Stimulated activated naive B cell treated with anti-CD40 and anti-IgM and Interleukin-4, amounts not matched to agents 10 μg/mL and 1 μg/mL and 100 μg/mL, for 72 hours (primary cell): ENCODE data around the gene CHAMP1.

ENCODE experiments used
- ATAC-seq, 2 donors: fragments of 150-1000 bp; cut with Tn5 transposase; replicated peaks; 2 replicates each; pipeline ENCODE4 v1.10.0; 2021; ENCODE audit warnings: moderate library complexity in 1 of 2
- DNase-seq: peaks from one replicate; pipeline ENCODE4 v3.0.0; 2021
- H3K27ac Mint-ChIP-seq: one replicate; pipeline ENCODE4 v1.8.0; 2022; ENCODE audit warnings: mild to moderate bottlenecking, mixed read lengths
- H3K27me3 Mint-ChIP-seq, 2 donors: one replicate each; pipeline ENCODE4 v1.8.0; 2022; ENCODE audit warnings: mixed read lengths in 2 of 2
- H3K36me3 Mint-ChIP-seq, 2 donors: one replicate each; pipeline ENCODE4 v1.8.0; 2022; ENCODE audit warnings: mixed read lengths in 2 of 2, mild to moderate bottlenecking in 1 of 2
- H3K4me1 Mint-ChIP-seq, 2 donors: one replicate each; pipeline ENCODE4 v1.8.0; 2022; ENCODE audit warnings: mixed read lengths in 2 of 2, mild to moderate bottlenecking in 1 of 2
- H3K4me3 Mint-ChIP-seq, 2 donors: one replicate each; pipeline ENCODE4 v1.8.0; 2022; ENCODE audit warnings: mild to moderate bottlenecking in 2 of 2, mixed read lengths in 2 of 2, moderate library complexity in 1 of 2
- H3K9me3 Mint-ChIP-seq, 2 donors: one replicate each; pipeline ENCODE4 v1.8.0; 2022; ENCODE audit warnings: mixed read lengths in 2 of 2, mild to moderate bottlenecking in 1 of 2

CHAMP1 gene, protein sequence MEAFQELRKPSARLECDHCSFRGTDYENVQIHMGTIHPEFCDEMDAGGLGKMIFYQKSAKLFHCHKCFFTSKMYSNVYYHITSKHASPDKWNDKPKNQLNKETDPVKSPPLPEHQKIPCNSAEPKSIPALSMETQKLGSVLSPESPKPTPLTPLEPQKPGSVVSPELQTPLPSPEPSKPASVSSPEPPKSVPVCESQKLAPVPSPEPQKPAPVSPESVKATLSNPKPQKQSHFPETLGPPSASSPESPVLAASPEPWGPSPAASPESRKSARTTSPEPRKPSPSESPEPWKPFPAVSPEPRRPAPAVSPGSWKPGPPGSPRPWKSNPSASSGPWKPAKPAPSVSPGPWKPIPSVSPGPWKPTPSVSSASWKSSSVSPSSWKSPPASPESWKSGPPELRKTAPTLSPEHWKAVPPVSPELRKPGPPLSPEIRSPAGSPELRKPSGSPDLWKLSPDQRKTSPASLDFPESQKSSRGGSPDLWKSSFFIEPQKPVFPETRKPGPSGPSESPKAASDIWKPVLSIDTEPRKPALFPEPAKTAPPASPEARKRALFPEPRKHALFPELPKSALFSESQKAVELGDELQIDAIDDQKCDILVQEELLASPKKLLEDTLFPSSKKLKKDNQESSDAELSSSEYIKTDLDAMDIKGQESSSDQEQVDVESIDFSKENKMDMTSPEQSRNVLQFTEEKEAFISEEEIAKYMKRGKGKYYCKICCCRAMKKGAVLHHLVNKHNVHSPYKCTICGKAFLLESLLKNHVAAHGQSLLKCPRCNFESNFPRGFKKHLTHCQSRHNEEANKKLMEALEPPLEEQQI

DNA sequence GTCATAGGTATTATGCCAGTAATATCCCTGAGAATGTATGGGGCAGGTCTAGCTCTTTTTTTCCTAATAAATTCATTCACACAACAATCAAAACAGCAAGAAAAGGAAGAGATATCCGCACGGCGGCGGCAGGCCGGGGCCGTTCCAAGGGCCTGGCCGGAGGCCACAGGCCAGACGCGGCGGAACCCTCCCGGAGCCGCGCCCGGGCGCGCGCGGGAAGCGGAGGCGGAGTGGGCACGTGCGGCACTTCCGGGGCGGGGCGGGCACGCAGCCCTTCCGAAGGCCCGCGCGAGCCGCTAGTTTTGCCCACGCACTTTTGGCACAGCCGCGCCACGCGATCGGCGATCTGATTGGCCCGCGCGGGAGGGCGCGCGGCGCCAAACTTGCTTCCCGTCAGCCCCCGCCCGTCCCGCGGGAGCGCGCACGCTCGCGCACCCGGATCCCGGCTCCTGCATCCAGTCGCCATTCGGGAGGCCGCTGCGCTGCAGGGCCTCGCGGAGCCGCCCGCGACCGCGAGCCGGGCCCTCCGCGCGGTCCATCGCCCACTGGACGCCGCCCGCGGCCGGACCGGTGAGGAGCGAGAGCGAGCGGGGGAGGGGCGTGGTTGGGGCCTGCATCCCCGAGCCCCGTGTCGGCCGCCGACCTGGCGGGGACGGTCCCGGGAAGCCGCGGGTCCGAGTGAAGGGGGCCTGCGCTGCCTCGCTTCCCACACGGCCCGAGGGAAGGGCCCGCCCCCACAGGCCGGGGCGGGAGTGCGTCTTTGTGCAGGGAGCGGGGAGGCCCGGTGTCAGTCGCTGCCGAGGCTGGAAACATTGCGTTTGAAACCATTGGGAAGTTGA is at the start of gene CHAMP1:
Gene CHAMP1 (plus strand): TSS at position 430 of the 839 bp plus-strand sequence. CDS start 9,340 bp downstream, outside the sequence.
- Mint-ChIP-seq H3K36me3 (peaks cover 7 to 11% of the 10 kb centered on the region in 2 donors), H3K4me1 (peaks cover 20 to 52% of the 10 kb centered on the region in 2 donors), H3K4me3 (peak within 1 kb of the TSS; percentile 80 to 89), H3K27ac (peak within 1 kb of the TSS; percentile 96), H3K9me3 (no peaks in the 10 kb centered on the region), H3K27me3 (no peaks in the 10 kb centered on the region)
- ATAC-seq (peak; percentile 85 to 92), DNase-seq (peak; percentile 94)

DNA sequence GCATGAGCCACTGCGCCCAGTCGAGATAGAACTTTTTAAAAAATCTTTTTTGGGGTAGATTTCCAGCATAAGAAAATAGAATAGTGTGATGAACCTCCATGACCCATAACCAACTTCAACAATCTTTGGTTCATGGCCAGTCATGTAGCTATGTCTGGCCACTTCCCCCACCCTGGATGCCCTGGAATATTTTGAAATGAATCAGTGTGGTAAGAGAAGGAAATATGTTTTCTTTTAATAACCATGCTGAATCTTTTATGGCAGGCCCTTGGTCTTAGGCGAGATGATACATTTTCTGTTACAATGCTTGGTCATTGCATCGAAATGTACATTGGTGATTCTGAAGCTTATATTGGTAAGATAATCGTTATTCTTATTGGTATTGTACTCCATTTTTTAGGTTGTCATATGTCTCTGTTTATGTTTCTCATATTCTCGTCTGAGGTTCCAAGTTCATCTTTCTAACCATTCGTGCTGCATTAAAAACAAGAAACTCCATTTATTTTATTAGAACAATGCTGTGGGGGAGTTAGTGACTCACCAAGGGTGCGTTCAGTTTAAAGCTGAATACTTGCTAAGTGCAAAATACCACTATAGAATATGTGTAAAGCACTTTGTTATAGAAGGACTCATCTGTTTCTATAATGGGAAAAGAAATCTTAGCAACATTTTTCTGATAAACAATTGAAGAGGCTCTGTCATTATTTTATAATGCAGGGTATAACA is 49.3 kb upstream of the CHAMP1 start:
- Mint-ChIP-seq H3K9me3 (no peaks in the 10 kb centered on the region), H3K27ac (no peak overlapping the region), H3K36me3 (peaks cover 39 to 67% of the 10 kb centered on the region in 2 donors), H3K4me3 (no peak overlapping the region), H3K27me3 (no peaks in the 10 kb centered on the region), H3K4me1 (peaks cover 31 to 38% of the 10 kb centered on the region in 2 donors)
- ATAC-seq (no peak), DNase-seq (no peak)

DNA sequence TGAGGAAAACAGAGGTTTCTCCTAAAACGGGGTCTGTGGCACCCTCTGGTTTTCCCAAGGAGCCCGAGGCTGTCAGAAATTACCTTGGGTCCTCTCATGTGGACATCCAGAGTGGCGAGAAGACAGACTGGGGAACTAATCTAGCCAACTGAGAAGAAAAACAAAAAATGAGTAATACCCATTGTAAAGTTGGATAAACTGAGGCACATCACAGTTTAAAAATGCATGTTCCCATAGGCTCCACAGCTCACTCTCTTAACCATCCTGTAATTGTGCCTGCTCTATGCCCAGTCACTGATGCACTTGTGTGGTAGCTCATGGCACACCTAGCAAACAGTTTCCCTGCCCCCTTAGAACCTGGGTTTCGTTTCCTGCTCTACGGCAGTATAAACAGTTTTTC is 48.1 kb upstream of the CHAMP1 start:
- DNase-seq = no peak
- Mint-ChIP-seq H3K4me1 (peaks cover 23 to 34% of the 10 kb centered on the region in 2 donors), H3K36me3 (peaks cover 36 to 64% of the 10 kb centered on the region in 2 donors), H3K27me3 (no peaks in the 10 kb centered on the region), H3K9me3 (no peaks in the 10 kb centered on the region), H3K4me3 (no peak overlapping the region), H3K27ac (no peak overlapping the region)
- no peak for ATAC-seq

DNA sequence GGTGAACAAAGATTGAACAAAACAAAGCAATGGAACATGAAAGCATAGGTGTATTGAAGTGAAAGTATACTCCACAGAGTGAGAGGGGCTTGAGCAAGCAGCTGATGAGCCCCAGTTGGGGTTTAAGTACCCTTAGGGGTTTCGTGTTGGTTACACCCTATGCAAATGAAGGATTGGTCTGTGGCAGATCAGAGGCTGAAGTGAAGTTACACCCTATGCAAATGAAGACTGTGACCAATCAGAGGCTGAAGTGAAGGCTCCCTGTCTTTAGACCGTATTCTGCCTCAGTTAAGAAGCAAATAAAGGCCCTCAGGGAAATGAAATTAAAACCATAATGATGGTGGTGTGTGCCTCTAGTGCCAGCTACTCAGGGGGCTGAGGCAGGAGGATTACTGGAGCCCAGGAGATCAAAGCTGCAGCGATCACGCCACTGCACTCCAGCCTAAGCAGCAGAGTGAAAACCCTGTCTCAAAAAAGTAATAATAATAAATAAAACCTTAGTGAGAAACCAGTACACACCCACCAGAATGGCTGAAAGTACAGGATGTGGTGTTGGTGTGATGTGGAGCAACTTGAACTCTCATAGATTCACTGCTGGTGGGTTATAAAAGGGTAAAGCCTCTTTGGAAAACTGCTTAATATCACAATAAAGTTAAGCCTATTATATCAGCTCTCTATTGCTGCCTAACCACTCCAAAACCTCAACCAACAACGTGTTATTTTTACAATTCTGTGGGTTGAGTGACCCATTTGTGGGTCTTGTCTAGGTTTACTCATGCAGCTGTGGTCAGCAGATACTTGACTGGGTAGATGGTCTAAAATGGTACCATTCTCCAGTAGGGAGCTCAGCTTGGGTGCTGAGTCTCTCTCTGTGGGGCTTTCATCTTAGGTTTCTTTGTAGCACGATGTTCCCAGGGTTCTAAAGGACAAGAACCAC is 45.7 kb upstream of the CHAMP1 start:
- DNase-seq (no peak), ATAC-seq (no peak)
- Mint-ChIP-seq H3K27ac (peak overlapping the region; percentile 59), H3K4me1 (peaks cover 12 to 13% of the 10 kb centered on the region in 2 donors), H3K9me3 (no peaks in the 10 kb centered on the region), H3K36me3 (peaks cover 35 to 64% of the 10 kb centered on the region in 2 donors), H3K27me3 (no peaks in the 10 kb centered on the region), H3K4me3 (no peak overlapping the region)

DNA sequence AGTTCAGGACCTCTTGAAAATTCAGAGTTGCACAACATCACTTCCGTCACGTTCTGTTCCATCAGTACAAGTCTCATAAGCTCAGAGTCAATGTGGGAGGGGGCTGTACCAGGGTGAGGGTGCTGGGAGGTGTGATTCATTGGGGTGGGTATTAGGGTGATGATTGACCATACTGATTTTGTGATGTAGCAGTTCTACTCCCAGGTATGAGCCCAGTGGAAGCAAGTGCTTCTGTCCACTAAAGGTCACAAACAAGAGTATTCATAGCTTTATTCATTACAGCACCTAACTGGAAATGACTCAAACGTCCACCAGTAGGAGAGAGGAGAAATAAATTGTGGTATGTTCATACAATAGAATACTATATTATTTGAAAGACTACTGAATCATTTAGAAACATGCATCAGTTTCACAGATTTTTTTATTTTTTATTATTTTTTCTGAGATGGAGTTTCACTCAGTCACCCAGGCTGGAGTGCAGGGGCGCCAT is 45.0 kb upstream of the CHAMP1 start:
- Mint-ChIP-seq H3K4me3 (no peak overlapping the region), H3K36me3 (peaks cover 35 to 63% of the 10 kb centered on the region in 2 donors), H3K27ac (peak overlapping the region; percentile 59)

DNA sequence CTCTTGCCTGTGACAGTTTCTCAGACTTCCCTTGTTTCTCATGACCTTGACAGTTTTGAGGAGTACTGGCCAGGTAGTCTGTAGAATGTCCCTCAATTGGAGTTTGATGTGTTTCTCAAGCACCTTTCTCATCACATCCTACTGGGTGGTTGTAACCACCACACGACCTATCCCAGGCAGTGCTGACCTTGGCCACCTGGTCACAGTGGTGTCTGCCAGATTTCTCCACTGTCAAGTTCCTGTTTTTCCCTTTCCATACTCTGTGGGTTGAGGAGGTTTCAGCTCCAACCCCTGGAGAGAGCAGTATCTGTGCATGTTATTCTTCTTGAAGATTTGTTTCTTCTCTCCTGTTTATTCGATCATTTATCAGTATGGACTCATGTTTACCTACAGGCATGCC is 41.3 kb upstream of the CHAMP1 start:
- DNase-seq (no peak), ATAC-seq (no peak)
- H3K27me3 Mint-ChIP-seq = no peaks in the 10 kb centered on the region
- peak overlapping the region; percentile 73 for H3K27ac Mint-ChIP-seq
- H3K4me1 Mint-ChIP-seq = peaks cover 12 to 14% of the 10 kb centered on the region in 2 donors
- no peaks in the 10 kb centered on the region for H3K9me3 Mint-ChIP-seq
- no peak overlapping the region for H3K4me3 Mint-ChIP-seq
- peaks cover 45 to 55% of the 10 kb centered on the region in 2 donors for H3K36me3 Mint-ChIP-seq

More for the DNA sequence above, 45.0 kb upstream of the CHAMP1 start:
- no peak for DNase-seq
- ATAC-seq = peak in 1 of 2 donors; percentile 20
- Mint-ChIP-seq H3K27me3 (no peaks in the 10 kb centered on the region), H3K4me1 (peaks cover 9 to 11% of the 10 kb centered on the region in 2 donors), H3K9me3 (no peaks in the 10 kb centered on the region)

DNA sequence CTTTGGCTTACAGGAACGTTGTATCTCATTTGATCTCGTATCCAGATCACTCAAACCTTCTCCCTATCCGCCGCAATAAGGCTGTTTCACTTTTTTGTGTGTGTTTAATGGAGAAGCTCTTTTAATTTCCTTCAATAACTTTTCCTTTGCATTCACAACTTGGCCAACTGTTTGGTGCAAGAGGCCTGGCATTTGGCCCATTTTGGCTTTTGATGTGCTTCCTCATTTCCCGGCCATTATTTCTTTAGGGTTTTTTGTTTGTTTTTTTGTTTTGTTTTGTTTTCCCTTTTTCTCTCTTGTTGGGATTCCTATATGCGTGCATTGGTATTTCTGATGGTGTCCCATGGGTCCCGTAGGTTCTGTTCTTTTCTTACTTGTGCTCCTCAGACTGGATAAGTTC is 39.0 kb upstream of the CHAMP1 start:
- no peak for ATAC-seq
- H3K9me3 Mint-ChIP-seq = no peaks in the 10 kb centered on the region
- H3K4me1 Mint-ChIP-seq = peaks cover 11 to 20% of the 10 kb centered on the region in 2 donors
- no peak overlapping the region for H3K27ac Mint-ChIP-seq
- no peak overlapping the region for H3K4me3 Mint-ChIP-seq
- peaks cover 32 to 43% of the 10 kb centered on the region in 2 donors for H3K36me3 Mint-ChIP-seq
- no peak for DNase-seq
- H3K27me3 Mint-ChIP-seq = no peaks in the 10 kb centered on the region

DNA sequence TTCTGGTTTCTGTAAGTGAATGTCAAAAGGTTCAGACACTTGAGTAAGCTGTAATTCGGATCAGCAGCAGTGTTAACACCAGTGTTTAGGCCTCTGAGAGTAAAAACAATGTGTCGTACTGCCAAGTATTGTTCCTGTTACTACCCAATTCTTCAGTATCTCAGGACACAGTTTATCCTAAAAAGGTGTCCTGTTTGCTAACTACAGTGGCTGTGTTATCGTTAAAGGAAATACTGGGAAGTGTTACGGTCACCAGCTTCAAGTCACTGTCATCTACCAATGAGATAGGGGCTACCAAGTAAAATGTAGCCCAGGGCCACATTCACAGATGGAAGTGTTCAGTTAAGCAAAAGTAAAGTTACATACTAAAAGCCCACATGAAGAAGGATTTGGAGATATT is 35.2 kb upstream of the CHAMP1 start:
- DNase-seq (no peak), ATAC-seq (no peak)
- peaks cover 18 to 31% of the 10 kb centered on the region in 2 donors for H3K4me1 Mint-ChIP-seq
- H3K4me3 Mint-ChIP-seq = no peak overlapping the region
- H3K36me3 Mint-ChIP-seq = peaks cover 26 to 28% of the 10 kb centered on the region in 2 donors
- H3K27me3 Mint-ChIP-seq = no peaks in the 10 kb centered on the region
- no peaks in the 10 kb centered on the region for H3K9me3 Mint-ChIP-seq
- peak overlapping the region; percentile 9 for H3K27ac Mint-ChIP-seq

DNA sequence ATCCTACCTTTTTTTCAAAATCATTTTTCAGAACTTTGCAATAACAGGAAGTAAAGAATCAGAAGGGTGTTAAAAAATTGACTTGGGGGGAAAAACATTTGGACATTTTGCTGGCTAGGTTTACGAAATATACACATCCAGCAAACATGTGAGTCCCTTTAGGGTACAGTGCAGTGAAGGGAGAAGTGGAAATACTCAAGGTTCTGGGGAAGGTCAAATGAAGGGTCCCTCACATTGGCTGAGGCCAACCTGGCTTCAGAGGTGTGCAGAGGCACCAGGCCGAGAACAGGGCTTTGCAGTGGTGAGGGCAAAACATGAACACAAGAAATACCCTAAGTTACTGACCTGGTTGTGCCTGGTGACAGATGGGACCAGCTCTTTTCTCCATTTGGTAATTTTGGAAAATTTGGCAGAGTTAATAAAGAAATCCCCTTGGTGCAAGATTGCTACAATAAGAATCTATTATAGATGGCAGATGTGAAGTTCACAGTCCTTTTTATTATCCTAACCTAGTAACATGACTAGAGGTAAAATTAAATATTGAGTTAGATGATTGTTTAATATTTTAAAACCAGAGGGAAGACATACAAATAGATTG is 34.4 kb upstream of the CHAMP1 start:
- ATAC-seq (no peak), DNase-seq (no peak)
- Mint-ChIP-seq H3K4me1 (peaks cover 22 to 37% of the 10 kb centered on the region in 2 donors), H3K27me3 (no peaks in the 10 kb centered on the region), H3K9me3 (no peaks in the 10 kb centered on the region), H3K27ac (peak overlapping the region; percentile 94), H3K4me3 (peak overlapping the region; percentile 48 to 66), H3K36me3 (peaks cover 27 to 31% of the 10 kb centered on the region in 2 donors)

DNA sequence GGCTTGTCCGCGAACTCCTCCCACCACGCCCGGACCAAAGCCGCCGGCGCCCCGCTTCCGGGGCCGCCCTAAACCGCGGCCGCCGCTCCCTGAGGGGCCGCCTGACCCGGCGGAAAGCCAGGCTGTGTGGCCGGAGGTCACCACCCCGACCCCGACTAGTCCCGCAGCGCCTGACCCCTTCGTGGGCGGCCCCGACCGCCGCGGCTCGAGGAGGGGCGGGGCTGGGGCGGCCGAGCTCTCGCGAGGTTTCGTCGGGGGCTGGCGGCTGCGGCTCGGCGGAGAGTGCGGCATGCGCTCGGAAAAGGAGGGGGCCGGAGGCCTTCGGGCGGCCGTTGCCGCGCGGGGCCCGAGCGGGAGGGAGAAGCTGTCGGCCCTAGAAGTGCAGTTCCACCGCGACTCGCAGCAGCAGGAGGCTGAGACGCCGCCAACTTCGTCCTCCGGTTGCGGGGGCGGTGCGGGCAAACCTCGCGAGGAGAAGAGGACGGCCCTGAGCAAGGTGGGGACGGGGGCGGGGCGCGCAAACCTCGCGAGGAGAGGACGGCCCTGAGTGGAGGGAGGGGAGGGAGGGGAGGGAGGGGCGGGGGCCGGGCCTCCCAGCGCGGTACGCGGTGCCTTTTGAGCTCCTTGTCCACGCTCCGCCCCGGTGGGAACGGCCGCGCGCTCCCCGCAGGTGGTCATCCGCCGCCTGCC is 32.8 kb upstream of the CHAMP1 start, which contains the start of gene UPF3A:
Gene UPF3A (plus strand): TSS at position 251 of the 690 bp plus-strand sequence. CDS start 39 bp downstream, at position 290.
- Mint-ChIP-seq H3K27ac (peak within 1 kb of the TSS; percentile 98), H3K27me3 (no peaks in the 10 kb centered on the region), H3K36me3 (peaks cover 23 to 28% of the 10 kb centered on the region in 2 donors), H3K9me3 (no peaks in the 10 kb centered on the region), H3K4me3 (peak within 1 kb of the TSS; percentile 96 to 97), H3K4me1 (peaks cover 23 to 40% of the 10 kb centered on the region in 2 donors)
- DNase-seq = peak; percentile 92
- peak; percentile 78 to 82 for ATAC-seq

DNA sequence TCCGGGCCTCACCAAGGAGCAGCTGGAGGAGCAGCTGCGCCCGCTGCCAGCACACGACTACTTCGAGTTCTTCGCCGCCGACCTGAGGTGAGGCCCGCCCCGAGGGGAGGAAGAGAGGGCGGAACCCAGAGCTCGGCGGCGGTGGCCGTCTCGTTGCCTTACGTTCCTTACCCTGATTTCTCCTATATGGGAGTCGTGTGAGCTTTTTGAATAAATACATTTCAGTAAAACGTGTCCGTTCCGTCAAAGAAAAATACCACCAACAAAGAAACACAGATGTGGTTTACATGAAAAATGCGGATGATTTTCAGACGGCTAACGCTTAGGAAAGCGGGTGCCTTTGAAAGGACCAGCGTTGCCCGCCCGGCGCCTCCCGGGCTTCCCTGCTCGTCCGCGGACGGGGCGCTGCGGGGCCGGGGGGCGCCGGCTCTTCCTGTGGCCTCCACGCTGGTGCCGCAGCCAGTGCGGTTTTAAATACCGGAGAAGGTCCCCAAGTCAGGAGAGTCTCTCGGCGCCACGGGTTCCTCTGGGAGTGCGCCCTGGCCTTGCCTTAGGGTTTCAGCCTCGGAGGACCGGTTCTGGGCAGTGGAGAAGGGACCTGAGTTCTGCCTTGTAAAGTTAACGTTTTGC is 32.1 kb upstream of the CHAMP1 start:
- Mint-ChIP-seq H3K4me1 (peaks cover 23 to 47% of the 10 kb centered on the region in 2 donors), H3K36me3 (peaks cover 29 to 35% of the 10 kb centered on the region in 2 donors)
- peak; percentile 61 to 63 for ATAC-seq

More for the DNA sequence above, 32.1 kb upstream of the CHAMP1 start:
- no peaks in the 10 kb centered on the region for H3K27me3 Mint-ChIP-seq
- peak overlapping the region; percentile 96 to 97 for H3K4me3 Mint-ChIP-seq
- no peaks in the 10 kb centered on the region for H3K9me3 Mint-ChIP-seq
- no peak for DNase-seq
- H3K27ac Mint-ChIP-seq = peak overlapping the region; percentile 98
